NOMO-1 treated with DMSO at 0.1 percent for 48 hours (cell line): ENCODE measurements around the gene OTOGL.
"Not testable (repeated sequence)": the region's sequence is repeated elsewhere in the genome, so short reads cannot be mapped to it uniquely, and the experiment has no call there.

ENCODE experiments used
- DNase-seq: peaks from one replicate; lab custom pipeline; 2025; ENCODE audit not compliant: unreplicated experiment; lab: John Stamatoyannopoulos, UW

Gene OTOGL

DNA sequence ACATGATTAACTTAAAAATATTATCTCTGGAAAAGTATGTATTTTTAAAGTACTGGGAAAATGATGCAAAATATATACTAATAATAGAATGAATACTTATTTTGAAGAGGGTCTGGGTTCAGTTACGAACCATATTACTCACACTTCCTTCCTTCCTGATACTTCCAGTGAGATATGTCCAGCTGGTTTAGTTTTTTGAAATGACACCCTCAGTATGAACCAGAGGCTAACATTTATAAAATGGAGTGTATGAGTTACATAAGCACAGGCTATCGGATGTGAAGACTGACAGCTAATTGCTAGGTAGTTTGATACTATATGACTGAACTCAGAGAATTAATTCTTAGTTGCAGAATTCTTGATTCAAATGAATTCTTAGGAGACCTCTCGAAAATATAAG is 122.9 kb downstream of the OTOGL start:
- no peak for DNase-seq

DNA sequence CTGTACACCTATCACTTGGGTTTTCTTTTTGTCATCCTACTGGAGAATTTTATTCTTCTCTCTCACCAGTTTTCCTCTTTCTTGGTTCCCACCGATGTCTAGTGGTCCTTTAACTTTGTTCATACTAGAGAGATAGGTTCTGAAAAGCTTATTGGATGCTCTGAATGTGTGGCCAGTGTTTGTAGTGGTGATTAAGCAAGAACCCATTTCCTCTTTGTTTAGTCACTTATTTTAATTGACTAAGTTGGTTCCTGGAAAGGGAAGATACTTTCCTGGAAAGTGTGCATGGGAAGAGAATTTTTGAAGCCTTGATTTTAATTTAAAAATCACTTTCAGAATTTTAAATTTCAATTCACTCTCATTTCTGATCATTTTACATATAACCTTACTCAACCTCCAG is 127.2 kb downstream of the OTOGL start:
- DNase-seq, result no peak

DNA sequence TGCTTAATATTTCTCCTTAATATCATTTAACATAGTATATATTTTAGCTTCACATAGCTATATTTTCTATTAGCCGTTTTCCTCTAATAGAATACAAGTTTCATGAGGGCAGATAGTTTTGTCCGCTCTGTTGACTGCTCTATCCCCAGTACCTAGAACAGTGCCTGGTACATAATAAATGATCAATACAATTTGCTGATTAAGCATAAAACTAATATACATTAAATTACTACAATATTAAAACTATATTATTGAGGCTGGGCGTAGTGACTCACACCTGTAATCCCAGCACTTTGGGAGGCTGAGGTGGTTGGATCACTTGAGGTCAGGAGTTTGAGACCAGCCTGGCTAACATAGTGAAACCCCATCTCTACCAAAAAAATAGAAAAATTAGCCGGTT is 128.6 kb downstream of the OTOGL start:
- not testable (repeated sequence) for DNase-seq

DNA sequence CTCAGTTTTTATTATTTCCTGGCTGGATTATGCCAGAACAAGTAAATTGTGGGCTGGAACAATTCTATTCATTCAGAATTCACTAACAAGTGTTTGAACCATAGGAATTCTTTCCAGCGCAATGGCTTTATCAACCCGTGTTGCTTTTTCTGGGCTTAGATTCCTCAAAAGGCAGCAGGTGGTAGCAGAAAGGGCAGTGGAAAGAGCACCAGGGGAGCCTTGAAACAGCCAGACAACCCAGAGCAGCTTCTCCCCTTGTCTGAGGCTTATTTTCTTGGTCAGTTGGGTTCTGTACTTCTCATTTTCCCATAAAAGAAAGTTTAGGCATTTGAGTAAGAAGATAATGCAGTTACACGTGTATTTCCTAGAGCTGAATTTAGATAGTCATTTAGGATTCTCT is 130.7 kb downstream of the OTOGL start:
- no peak for DNase-seq

DNA sequence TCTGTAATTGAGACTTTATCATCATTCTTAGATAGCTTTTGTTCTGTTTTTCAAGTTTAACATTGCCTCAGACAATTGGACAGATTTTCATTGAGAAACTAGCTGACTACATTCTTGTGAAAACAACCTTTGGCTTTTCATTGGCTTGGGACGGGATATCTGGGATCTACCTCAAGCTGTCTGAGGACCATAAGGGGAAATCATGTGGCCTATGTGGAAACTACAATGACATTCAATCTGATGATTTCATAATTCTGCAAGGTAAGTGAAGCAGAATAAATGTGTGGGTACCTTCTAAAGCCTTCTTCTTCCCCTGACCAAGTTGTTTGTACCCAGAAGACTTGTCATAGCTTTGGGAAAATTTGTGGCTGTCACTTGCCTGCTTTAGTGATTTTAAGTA is 133.5 kb downstream of the OTOGL start:
- no peak for DNase-seq

DNA sequence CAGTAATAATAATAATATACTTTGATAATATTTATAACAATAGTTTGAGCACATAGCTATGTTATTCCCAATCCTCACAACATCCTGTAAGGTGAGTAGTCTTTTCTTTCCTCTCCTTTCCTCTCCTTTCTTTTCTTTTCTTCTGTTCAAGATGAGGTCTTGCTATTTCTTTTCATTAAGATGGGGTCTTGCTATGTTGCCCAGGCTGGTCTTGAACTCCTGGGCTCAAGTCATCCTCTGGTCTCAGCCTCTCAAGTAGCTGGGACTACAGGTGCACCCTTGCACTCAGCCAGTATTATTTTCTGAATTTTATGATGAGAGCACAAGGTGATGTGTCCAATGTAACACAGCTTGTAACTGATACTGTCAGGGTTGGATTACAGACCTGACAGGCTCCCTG is 134.6 kb downstream of the OTOGL start:
- no peak for DNase-seq

DNA sequence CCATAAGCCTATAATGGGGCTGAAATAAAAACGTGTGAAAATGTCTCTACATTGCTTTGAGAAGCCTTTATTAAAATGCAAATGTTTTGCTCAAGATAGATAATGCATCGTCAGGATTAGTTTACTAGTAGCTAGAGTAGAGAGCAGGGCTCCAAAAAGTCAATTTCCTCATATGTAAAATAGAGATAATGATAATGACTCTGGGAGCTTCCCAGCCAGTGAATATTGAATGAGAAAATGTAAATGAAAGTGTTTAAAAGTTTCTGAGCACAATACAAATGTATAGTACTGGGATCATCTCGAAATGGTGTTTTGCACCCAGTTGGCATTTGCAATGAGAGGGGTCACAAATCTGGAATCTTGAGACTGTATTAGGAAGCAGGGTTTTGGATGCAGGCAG is 135.3 kb downstream of the OTOGL start:
- no peak for DNase-seq

DNA sequence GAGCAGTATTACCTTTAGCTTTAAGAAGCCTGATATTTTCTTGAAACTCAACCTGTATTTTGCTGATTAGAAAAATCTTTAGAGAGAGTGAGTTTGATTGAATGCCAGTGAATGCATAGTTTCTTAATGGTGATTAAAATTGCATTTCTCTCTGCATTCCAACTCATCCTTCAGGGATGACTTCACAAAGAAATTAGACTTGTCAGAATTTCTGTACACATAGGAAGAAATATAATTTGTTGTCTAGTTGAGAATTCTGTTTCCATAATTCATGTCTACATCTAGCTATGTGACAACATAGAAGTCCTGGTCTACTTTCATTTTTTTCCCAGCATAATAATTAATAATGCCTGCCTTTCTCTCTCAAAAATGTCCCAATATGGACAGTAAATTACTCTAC is 136.6 kb downstream of the OTOGL start:
- no peak for DNase-seq

DNA sequence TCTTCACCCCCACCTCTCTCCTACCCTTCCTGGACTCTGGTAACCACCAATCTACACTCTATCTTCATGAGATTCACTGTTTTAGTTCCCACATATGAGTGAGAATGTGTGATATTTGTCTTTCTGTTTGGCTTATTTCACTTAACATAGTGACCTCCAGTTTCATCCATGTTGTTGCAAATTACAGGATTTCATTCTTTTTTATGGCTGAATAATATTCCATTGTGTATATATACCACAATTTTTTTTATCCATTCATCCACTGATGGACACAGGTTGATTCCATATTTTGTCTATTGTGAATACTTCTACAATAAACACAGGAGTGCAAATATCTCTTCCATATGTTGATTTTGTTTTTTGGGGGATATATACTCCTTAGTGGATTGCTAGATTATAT is 140.5 kb downstream of the OTOGL start:
- DNase-seq, result no peak

DNA sequence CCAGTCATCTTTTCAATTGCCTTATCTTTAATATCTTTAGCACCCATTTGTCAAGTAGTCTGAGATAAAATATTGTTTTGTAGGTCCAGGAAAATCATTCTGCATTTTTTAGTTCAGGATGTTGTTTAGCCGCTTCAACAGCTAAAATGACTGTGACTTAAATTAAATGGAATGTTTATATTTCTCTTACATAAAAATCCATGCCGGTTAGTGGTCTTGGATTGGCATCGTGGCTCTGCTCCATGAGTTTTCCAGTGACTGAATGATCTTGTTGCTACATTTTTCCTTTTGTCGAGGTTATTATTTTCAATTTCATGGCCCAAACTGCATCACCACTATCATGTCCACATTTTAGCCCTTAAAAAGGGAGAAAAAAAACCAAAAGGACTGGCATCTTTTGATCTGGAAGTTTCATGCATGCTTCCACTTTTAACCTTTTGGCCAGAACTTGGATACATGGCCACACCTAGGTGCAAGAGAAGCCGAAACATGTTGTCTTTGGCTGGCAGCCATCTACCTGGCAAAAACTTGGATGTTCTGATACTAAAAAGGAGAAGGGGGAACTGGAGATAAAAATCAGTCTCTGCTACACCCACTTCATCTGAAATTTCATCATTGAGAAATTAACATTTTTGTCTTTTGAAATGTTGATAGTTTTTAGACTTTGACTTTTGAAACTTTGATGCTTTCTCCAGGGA is 142.4 kb downstream of the OTOGL start:
- DNase-seq, result no peak

DNA sequence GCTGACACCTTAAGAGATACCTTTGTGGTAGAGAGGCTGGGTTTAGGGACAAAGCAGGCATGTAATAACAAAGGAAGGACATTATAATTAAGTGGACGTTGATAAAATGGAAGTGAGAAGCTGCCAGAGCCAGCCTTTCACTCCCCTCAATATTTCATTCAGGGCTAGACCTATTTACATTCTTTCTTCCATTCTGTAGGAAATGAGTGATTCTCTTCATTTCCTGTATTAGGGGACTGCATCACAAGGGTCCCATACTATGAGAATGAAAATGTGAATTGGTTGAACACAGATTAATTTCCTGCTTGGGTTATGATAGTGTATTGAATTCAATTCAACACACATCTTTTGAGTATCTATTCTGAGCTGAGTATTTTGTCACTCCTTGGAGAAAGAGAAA is 143.0 kb downstream of the OTOGL start:
- DNase-seq, result no peak

DNA sequence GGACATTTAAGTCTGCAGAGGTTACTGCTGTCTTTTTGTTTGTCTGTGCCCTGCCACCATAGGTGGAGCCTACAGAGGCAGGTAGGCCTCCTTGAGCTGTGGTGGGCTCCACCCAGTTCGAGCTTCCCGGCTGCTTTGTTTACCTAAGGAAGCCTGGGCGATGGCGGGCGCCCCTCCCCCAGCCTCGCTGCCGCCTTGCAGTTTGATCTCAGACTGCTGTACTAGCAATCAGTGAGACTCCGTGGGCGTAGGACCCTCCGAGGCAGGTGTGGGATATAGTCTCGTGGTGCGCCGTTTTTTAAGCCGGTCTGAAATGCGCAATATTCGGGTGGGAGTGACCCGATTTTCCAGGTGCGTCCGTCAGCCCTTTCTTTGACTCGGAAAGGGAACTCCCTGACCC is 150.2 kb downstream of the OTOGL start:
- DNase-seq, result not testable (repeated sequence)

DNA sequence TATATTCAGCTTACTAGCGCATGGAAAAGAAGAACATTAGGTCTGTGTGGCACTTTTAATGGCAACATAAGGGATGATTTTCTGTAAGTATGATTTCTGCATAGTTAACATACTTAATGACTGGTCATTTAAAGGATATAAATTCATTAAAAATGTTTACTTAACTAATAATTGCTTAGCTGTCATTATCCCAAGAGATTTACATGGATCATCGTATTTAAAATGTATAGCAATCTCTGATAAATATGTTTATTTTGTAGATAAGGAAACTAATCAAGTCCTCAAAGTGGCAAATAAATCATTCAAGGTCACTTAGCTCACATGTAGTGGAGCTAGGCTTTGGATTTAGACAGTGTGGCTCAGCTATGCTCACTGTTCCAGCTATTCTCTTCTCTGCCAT is 158.6 kb downstream of the OTOGL start:
- no peak for DNase-seq

DNA sequence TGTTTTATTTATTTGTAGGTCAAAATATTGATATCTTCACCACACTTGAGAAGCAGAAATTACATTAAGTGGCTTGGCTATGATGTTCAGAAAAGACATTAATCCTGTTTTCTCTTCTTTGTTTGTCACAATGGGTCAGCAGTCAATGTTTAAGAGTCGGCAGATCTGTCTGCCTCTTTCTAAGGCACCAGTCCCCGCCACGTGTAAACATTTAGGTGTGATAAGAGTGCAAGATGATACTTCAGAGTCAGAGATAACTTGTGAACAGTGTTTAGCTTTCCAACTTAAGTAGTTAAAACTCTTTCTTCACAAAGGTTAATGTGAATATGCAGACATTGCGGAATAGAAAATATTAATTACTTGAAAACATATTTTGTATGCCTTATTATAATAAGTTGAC is 160.9 kb downstream of the OTOGL start:
- DNase-seq, result no peak

DNA sequence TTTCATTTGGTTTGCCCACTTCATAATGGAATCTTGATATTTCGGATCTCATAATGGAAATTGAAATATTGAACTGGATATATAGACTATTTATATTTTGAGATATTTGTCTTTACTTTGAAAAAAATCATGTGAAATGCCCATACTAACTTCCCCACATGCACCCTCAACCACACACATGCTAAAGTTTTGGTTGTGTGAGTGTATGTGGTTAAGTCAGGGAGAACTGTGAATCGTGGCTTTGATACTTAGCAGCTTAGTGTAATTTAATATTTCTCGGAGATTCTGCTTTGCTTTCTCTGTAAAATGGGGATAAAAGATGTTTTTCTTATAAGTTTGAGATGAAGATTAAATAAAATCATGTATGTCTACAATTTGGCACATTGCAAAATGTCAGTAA is 162.1 kb downstream of the OTOGL start:
- DNase-seq, result no peak

DNA sequence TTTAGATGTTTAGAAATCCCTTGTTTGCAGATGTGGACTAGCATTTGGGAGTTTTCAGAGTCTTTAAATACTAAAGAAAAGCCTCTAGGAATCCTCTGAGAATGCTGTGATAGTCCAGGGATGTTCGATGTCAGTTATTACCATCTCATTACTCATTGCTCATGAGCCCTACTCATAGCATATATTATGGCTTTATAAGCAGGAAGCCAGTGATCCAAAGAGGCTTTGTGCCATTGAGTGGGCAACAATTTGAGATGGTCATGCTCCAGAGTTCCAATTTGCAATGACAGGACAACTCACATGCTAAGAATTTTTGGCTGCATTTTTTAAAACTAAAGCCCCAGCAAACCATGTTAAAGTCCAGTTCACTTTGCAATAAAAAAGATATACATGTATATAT is 163.0 kb downstream of the OTOGL start:
- DNase-seq, result no peak

DNA sequence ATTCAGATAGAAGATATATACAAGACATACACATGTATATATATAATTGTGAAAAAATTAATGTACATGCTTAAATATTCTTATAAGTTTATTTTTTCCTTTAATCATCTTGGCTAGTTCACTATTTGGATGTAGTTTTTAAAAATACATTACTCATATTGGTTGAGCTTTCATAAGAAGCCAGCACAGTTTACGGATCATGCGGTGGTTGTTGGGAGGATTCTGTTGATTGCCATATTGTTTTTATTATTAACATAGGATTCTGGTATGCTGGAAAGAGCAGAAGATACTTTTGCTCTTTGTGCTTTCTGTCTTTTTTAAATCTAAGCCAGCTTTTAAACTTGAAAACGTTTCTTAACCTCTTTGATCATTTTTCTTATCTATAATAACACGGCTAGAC is 163.4 kb downstream of the OTOGL start:
- no peak for DNase-seq

DNA sequence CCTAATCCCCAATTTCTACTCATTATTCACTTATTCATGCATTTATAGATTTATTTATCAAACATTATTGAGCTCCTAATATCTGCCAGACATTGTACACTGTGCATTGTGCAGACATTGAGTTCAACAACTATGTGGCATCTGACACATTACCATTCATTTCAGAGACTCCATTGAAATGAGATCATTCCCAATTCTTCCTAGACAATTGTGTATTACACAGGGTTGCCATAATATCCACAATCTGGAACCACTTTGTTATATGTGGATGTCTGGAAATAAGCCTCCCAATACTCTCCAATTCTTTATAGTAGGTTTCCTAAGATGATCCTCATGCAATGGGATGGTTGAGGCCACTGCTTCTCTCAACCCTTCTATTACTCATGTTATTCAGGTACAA is 165.0 kb downstream of the OTOGL start:
- DNase-seq, result no peak

DNA sequence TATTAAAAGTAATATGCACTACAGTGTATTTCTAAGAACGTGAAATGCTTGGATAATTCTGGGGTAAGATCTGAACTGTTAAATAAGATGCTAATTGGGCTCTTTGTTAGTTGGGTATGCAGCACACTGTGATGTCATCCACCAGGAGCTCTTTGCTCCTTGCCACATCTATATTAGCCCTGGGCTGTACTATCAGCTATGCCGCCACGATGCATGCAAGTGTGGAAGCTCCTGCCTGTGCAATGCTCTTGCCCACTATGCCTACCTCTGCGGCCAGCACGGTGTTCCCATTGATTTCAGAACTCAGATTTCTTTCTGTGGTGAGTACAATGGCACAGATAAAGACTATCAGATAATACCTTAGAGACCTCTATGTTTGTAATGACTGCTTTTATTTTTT is 165.6 kb downstream of the OTOGL start:
- no peak for DNase-seq

DNA sequence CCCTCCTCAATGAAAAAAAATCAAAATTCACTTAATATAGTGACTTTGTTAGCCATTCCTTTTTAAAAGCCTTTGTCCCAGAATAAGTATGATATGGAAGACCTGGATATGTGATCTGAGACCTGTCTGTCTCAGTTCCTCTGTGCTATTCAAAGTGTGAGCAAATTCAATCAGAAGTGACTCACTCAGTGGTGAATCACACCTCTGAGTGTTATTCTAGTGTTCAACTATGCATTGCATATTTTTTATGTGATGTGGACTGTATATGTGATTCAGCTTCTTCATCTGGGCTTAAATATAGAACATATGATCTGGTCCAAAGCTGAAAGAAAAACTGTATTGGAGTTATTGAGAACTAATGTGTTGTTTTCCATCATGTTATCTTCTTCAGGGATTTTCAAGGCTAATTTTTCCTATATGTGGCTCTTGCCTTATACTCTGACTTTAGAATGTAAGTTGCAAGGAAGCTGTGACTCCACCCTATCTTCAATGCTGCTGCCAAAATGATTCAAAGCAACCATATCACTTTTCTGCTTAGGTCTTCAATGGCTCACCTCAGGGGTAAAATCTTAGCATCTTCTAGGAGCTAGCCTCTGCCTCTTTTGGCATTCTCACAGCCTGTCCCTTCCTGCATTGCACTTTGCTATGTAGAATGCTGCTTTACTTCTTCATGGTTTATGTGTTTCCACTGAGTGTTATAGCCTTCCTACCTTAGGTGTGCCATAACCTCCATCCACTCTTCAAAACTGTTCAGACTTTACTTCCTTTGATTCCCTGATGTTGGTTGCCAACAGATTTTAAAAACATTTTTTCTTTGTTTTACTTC is 169.8 kb downstream of the OTOGL start:
- DNase-seq, result no peak

DNA sequence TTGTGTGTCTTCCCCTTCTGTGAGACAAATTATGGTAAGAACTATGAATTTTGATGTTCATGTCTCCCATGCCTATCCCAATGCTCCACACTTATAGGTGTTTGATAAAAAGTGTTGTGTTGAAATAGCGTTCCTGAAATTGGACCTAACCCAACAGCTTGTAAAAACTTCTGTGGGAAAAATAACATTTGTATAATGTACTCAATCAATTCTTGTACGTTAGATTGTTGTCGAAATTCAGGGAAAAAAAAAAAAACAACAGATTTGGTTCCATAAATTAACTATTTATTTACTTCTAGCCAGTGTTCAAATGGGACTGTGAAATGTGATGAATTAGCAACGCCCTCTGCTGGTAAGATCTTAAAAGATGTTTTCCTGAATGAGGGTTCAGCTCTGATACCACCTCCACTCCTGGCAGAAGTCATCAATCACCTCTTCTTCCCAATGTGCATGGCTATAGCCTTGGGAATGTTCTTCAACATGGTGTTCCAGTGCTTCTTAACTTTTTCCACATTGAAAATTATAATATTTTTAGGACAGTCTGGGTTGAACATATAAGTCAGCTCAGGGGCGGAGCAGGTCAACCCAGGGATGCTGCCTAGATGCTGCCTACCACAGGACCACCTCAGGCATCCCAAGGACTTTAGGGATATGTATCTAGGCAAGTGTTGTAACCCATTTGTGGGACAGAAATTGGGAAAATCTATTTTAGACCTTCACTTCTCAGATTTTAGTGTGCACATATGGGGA is 170.6 kb downstream of the OTOGL start:
- DNase-seq, result peak; percentile 19

DNA sequence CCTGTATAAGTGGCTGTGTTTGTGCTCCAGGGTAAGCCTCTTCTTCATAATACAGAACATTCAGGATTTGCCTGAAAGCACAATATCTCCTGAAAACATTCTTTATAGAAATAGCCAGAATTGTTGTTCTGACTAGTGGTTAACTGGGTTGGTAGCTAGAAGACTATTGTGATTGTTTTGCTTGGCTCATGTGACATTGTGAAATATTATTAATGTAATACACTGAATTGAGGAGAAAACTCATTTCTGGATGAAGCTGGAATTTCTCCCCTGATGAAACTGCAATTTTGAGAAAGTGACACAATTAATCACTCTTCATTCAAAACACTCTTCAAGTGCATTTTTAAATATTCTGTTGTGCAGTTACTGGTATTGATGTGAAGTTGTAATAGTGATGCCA is 172.4 kb downstream of the OTOGL start:
- DNase-seq, result no peak
